Measurements from ENCODE around the gene YTHDC1.

YTHDC1 gene

GRCh38 chr4:68359508-68359907 is 9.6 kb upstream of the YTHDC1 start:
- DNase-seq (ENCODE audit: low read depth in 3 of 3, low spot score in 1 of 3): no peak

DNA sequence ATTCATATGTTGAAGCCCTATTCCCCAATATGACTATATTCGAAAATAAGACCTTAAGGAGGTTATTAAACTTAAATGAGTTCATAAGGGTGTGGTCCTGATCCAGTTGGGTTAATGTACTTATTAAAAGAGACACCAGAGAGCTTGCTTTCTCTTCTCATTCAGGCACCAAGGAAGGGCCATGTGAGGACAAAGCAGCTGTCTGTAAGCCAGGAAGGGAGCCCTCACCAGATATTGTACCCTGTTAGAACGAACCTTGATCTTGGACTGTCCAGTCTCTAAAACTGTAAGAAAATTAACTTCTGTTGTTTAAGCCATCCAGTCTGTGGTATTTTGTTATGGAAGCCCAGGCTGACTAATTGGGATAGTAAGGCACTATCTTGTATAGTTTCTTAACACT is 9.1 kb upstream of the YTHDC1 start:
- no peak for DNase-seq (ENCODE audit: low read depth in 3 of 3, low spot score in 1 of 3)

DNA sequence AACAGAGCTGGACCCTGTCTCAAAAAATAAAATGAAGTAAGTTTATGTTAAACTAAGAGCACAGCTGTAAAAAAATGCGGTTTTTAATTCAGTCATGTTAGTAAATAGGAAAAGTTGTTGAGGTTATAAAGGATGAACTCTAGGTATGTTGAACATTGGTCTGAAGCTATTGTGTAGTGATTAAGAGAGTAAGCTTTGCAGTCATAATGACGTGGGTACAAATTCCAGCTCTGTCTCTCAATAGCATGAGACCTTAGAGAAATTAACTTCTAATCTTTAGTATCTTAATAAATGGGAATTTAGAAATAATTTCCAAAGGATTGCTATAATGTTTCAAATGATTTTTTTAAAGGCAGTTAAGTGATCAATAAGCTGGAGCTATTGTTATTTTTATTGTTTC is 2.9 kb upstream of the YTHDC1 start:
- DNase-seq (ENCODE audit: low read depth in 3 of 3, low spot score in 1 of 3): no peak

DNA sequence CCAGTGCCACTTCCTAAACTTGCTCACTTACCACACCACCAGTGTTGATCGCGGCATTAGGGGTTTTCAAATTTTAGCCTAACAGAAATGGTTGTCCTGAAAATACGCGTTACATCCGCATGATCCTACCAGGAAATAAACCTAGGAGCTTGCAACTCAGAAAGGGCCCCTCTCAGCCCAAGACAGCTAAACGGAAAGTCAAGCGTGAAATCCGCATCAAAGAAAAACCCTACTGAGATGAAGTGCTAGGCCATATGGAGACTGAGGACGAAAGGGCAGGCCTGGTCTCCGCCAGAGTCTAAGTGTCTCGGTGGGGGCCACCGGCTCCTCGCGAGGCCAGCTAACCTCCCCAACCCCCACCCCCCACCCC is 626 bp downstream of the YTHDC1 start:
- DNase-seq (ENCODE audit: low read depth in 3 of 3, low spot score in 1 of 3): no peak

GRCh38 chr4:68348577-68348976 is 1.3 kb downstream of the YTHDC1 start:
- DNase-seq (ENCODE audit: low read depth in 3 of 3, low spot score in 1 of 3): no peak

DNA sequence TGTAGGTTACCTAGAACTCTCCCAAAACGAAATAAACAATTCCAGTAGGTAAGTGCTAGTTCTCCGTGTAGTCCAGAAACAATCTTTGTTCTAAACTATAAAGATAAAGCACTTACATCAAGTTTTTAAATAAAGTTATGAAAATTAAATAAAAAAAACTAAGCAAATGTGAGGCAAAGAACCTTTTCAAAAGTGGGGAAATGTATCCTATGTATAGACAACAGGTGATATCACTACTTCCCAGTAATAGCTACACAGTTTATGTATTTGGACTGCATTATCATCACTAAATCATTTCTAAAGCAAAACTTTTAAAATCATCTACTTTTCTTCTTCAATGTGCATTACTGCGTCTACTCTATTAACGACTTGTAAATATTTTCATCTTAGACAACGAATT is 2.0 kb downstream of the YTHDC1 start:
- no peak for DNase-seq (ENCODE audit: low read depth in 3 of 3, low spot score in 1 of 3)

- DNase-seq (ENCODE audit: low read depth in 3 of 3, low spot score in 1 of 3): no peak
Observed at GRCh38 chr4:68346461-68346860, 3.4 kb downstream of the YTHDC1 start.

GRCh38 chr4:68344785-68345184 is 5.1 kb downstream of the YTHDC1 start:
- no peak for DNase-seq (ENCODE audit: low read depth in 3 of 3, low spot score in 1 of 3)

DNA sequence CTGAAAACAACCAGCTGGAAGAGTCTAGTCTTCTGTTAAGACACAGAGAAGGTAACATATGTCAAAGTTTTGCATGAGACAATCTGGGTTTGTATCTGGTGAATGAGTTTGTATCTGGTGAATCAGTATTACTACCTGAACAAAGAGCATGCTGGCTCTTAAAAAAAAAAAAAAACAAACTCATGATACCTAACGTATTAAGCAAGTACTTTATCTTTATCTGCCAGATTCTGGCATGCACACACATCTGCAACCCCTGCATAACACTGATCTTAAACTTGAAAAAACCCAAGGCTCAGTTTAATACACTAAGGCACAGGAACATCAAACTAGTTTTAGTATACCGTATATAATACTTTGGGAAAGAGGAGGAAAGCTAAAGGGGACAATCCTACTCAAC is 5.8 kb downstream of the YTHDC1 start:
- DNase-seq (ENCODE audit: low read depth in 3 of 3, low spot score in 1 of 3): no peak

DNA sequence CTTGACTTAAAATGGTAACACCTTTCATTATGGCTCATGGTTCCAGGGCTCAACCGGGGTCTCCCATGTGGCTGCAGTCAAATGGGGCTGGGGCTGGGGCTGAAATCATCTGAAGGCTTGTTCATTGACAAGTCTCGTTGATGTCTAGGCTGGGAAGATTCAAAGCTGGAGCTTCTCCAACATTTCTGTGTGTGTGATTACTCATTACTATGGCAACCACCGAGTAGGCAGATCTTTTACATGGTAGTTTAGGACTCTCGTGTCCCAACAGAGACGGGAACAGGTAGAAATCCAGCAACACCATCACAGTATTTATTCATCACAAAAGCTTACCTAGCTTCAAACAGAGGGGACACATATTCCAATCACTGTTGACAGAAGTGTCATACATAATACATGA is 7.8 kb downstream of the YTHDC1 start:
- no peak for DNase-seq (ENCODE audit: low read depth in 3 of 3, low spot score in 1 of 3)

DNA sequence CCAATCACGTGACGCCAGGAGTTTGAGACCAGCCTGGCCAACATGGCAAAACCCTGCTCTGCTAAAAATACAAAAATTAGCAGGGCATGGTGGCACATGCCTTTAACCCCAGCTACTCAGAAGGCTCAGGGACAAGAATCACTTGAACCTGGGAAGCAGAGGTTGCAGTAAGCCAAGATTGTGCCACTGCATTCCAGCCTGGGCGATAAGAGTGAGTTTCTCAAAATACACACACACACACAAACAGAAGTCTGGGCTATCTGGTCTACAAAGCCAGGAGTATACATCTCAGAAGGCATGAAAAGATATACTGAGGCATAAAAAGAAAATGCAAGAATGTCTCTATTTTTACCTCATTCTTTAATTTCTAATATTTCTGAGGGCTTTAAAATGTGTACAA is 11.3 kb downstream of the YTHDC1 start:
- no peak for DNase-seq (ENCODE audit: low read depth in 3 of 3, low spot score in 1 of 3)

DNA sequence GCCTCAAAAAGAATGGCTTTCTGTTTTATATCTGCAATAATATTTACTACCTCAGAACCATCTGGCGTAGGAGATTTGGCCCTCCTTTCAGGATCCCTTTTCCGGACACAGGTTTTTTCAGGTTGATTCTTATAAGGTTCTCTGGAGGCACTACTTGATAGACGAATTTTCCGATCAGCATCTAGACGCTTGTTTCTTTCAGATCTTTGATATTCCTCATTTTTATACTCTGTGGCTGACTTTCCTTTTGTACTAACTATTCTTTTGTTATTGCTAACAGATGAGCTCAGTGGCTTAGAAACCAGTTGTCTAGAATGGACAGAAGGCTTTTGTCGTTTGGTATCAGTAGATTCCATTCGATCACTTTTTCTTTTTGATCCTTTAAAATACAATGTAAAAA is 12.4 kb downstream of the YTHDC1 start:
- no peak for DNase-seq (ENCODE audit: low read depth in 3 of 3, low spot score in 1 of 3)

- DNase-seq (ENCODE audit: low read depth in 3 of 3, low spot score in 1 of 3): no peak
Observed at GRCh38 chr4:68337004-68337403, 12.9 kb downstream of the YTHDC1 start.

GRCh38 chr4:68336530-68336929 is 13.4 kb downstream of the YTHDC1 start:
- no peak for DNase-seq (ENCODE audit: low read depth in 3 of 3, low spot score in 1 of 3)

- DNase-seq (ENCODE audit: low read depth in 3 of 3, low spot score in 1 of 3): no peak
Observed at GRCh38 chr4:68326141-68326540, 23.7 kb downstream of the YTHDC1 start.

GRCh38 chr4:68324519-68325262 is 25.2 kb downstream of the YTHDC1 start:
- no peak for DNase-seq (ENCODE audit: low read depth in 3 of 3, low spot score in 1 of 3)

- no peak for DNase-seq (ENCODE audit: low read depth in 3 of 3, low spot score in 1 of 3)
Observed at GRCh38 chr4:68319040-68319439, 30.9 kb downstream of the YTHDC1 start.

DNA sequence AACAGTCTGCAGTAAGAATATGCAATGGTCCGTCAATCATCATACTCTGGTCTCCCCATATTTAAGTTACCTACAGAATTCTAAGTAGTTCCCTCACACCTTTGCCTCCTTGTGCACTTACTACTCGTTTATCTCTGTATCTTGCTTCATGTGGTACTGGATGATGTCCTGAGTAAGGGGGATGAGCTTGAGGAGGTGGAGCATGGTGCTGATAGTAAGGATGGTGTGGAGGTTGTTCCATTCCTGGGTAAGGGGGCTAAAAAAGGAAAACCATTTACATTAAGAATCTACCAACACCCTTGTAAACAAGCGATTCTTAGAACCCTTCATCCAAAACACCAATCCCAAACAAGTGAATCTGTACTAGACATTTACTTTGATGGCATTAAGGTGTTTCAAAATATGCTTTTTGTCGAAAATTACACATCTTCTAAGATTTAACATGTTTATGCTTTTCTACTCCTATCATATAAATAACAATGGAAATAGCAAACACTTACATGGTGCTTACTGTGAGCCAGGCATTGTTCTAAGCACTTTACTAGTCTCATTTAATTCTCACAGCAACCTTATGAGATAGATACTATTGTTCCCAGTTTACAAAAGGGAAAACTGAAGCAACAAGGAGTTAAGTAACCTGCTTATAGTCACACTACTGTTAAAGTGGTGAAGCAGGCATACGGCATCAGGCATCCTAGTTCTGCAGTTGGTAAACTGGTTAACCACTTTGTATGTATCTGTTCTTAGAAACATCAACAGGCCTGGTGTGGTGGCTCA is 33.5 kb downstream of the YTHDC1 start:
- DNase-seq (ENCODE audit: low read depth in 3 of 3, low spot score in 1 of 3): no peak

- no peak for DNase-seq (ENCODE audit: low read depth in 3 of 3, low spot score in 1 of 3)
Observed at GRCh38 chr4:68310651-68311247, 39.1 kb downstream of the YTHDC1 start.

DNA sequence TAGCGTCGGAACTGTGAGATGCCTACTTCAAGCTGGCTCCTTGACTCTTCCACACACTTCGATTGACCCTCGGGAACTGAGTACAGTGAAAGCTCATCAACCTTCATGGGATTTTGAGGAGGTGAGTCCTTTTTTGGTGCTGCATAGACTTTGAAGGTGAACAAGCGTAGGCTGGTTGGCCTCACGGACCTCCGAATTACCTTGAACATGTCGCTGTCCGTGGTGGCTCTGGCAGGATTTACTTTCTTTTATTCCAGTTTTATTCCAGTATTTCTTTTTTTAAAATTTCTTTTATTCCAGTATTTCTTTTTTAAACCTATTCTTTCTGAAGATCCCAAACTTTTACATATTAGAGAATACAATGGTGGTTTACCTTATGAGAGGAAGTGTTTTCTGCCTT is 45.2 kb downstream of the YTHDC1 start:
- no peak for DNase-seq (ENCODE audit: low read depth in 3 of 3, low spot score in 1 of 3)

GRCh38 chr4:68299492-68300457 is 50.1 kb downstream of the YTHDC1 start:
- no peak for DNase-seq (ENCODE audit: low read depth in 3 of 3, low spot score in 1 of 3)

Data from stimulated activated CD4-positive, alpha-beta T cell treated with anti-CD3 and anti-CD28 coated beads, TNF-alpha, amount 100 ng/mL, for 1 hour (primary cell).